ENCODE measurements around the gene VAV2.
A peak's percentile ranks its signal among the peaks of the same experiment; 100 is the strongest.

VAV2 gene

GRCh38 chr9:133807818-133808217 lies 184.3 kb downstream of the VAV2 start:
- intact Hi-C loops (cut with DNase I): no loop called here
- DNase-seq: no peak

DNA sequence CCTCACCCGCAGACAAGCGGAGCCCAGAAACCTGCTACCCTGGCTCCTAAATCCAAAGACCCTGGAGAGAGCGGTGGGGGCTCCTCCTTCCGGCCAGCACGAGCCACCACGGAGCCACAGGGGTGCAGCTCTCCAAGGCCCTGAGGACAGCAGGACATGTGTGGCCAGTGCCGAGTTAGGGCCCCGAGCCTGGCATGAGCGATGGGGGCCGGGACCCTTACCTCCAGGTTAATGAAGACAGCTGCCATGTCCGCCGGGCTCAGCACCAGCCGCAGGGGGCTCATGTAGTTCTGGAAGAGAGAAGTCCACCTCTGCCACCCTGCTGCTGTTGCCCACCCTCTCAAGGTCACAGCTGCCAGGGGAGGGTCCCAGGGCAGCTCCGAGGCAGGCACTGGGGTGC lies 185.1 kb downstream of the VAV2 start:
- intact Hi-C loops (cut with DNase I): no loop called here
- DNase-seq: no peak

- intact Hi-C loops (cut with DNase I): no loop called here
- DNase-seq: no peak
These were observed 185.5 kb downstream of the VAV2 start for GRCh38 chr9:133806623-133807010.

DNA sequence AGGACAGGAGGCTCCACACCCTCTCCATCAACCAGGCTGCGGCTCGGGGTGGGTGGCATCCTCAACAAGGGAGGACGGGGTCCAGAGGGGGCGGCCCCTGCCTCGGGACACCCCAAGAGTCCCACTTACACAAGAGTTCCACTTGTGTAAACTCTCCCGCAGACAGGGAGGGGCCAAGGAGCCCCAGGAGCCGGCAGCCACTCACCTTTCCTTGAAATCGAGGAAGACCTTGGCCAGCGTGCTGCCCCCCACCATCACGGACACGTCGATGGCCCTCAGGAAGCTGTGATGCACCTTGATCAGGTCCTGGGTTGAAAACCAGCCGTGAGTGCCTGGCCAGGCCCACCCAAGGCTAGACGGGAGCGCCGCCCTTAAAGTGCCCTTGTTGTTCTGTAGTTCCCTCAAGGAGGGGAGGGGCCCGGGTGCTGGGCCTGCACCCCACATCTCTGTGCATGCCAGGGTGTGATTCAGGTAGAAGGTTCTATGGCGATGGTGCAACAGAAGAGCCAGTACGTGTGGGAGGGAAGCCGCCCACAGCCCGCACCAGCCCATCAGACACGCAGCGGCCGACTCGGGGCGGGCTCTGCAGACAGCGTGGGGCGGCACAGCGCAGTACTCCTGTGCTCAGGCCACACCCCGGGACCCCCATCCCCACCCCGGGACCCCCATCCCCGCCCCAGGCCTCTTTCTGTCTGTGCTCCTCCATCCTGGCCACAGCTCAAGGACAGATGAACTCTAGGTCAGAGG lies 186.1 kb downstream of the VAV2 start:
- intact Hi-C loops (cut with DNase I): no loop called here
- DNase-seq: no peak

DNA sequence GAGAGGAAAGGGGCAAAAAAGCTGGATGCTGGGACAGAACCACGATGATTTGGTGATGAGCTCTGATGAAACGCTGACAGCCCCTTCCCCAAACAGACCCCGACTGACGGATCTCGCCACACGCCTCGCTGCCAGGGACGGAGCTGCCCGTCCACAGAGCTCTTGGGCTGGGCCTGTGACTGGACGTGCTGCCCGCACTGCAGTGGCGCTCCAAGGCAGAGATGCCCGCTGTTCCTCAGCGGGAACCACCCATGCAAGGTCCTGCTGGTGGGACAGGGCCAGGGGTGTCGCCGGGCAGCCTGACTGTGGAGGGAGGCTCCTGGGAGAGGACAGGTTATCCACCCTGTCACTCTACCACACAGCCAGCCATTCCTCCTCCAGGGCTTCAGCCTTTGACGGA lies 187.9 kb downstream of the VAV2 start:
- DNase-seq: no peak
- intact Hi-C loops (cut with DNase I): no loop called here

DNA sequence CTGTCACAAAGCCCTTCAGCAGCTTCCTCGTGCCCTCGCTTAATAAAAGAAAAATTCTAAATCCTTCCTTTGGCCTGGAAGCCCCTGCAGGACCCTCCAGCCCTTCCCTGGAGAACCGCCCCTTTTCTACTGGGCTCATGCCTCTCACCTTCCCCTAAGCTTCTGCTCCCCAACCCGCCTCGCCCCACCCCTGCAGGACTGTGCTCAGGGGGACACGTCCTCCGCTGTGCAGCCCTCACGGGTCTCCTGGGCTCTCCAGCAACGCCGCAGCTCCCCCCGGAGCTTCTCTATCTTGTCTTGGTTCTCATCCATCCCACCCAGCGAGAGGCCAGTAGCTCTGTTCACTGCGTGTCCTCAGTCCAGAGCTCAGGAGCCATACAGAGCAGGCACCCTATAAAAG lies 188.4 kb downstream of the VAV2 start:
- intact Hi-C loops (cut with DNase I): no loop called here
- no peak for DNase-seq

DNA sequence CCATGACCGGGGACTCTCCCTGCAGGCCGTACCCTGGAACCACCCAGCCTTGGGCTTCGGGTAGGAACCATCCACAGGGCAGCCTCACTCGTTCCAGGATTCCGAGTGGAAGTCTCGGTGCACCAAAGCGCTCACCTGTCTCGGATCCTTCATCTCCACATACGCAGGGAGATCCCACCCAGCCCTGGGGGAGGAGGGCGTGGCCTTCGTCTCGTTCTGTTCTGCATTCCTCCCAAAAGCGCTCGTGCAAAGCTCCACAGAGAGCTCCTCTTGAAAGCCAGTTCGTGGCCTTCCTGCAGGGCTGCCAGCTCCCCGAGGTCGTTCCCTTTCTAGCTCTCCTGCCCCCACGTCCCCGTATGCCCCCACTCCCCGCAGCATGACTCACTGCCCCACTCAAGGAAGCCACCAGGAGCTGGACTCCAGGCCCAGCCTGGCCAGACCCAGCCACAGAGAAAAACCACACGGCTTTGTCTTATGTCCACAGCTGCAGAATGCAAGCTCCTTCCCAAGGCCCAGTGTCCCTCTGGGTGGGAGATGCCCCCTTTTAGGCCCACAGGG lies 189.0 kb downstream of the VAV2 start:
- intact Hi-C loops (cut with DNase I): no loop called here
- peak in 14 of 42 donors; percentile 14 to 57 (median 34) for DNase-seq

DNA sequence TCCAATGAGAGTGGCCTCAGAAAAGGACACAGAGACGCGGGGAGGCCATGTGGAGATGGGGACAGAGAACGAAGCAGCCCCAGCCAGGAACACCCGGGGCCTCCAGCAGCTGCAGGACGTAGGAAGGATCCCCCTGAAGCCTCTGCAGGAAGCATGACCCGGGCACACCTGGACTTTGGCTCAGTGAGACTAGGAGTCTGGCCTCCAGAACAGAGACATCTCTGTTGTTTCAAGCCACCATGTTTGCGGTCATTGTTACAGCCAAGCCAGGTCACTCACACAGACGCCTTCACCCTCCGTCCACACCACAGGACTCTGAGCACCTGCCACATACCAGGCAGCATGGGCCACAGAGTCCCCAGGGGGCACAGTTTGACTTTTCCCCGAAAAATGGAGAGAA lies 190.4 kb downstream of the VAV2 start:
- intact Hi-C loops (cut with DNase I): no loop called here
- DNase-seq: no peak

DNA sequence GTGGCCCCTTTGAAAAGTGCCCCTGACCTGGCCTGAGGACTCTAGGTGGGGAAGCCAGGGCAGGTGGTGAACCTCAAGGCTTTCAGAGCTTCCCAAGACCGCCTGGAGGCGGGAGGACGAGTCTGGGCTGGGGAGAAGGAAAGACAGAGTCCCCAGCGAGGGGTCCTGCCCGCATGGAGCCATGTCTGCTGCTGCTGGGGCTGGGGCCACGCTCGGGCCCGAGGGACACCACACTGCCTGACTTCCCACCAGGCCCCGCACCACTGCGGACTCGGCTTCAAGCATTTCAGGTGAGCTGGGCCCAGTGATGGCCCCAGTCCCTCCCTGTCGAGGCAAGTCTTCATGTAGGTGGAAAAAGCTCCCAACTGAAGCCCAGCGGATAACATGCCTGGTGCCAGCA lies 191.9 kb downstream of the VAV2 start:
- no peak for DNase-seq
- intact Hi-C loops (cut with DNase I): no loop called here

- DNase-seq: no peak
- intact Hi-C loops (cut with DNase I): no loop called here
These were observed 192.4 kb downstream of the VAV2 start for GRCh38 chr9:133799716-133800115.

GRCh38 chr9:133799106-133799505 lies 193.0 kb downstream of the VAV2 start:
- intact Hi-C loops (cut with DNase I): no loop called here
- DNase-seq: no peak

- DNase-seq: no peak
- intact Hi-C loops (cut with DNase I): no loop called here
These were observed 194.0 kb downstream of the VAV2 start for GRCh38 chr9:133798160-133798559.

- no peak for DNase-seq
- intact Hi-C loops (cut with DNase I): no loop called here
These were observed 194.6 kb downstream of the VAV2 start for GRCh38 chr9:133797406-133798105.

DNA sequence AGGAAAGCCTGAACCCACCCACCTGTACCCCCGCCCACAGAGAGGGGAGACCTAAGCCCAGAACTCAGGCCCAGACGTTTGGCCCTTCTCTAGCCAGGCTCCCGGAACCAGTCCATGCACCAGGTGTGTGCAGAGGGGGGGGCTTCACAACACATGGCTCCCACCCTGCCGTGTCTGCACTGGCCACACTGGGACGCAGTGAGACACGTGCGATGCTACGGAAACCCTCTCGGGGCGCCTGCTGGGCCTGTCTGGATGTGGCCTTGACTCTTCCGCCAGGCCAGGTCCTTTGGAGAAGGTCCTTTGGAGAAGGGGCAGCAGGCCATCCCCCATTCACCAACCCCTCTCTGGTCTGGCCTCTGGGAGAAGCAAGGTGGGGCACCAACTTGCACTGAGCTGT lies 195.6 kb downstream of the VAV2 start:
- intact Hi-C loops (cut with DNase I): no loop called here
- no peak for DNase-seq

DNA sequence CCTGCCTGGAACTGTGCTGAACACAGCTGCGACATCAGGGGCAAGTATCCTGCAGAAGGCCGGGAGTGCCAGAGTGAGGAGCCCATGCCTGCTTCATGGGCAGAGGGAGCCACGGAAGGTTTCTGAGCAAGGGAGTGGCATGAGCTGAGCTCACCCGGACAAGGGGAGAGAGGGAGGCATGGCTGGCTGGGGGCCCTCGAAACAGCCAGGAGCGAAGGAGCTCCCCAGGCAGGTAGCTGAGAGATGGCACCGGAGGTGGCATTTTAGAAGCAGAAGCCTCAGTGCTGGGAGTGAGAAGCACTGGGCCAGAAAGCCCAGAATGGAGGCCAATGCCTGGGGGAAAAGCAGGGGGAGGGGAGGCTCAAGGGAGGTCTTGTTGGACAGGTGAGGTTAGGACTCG lies 197.1 kb downstream of the VAV2 start:
- intact Hi-C loops (cut with DNase I): no loop called here
- no peak for DNase-seq

DNA sequence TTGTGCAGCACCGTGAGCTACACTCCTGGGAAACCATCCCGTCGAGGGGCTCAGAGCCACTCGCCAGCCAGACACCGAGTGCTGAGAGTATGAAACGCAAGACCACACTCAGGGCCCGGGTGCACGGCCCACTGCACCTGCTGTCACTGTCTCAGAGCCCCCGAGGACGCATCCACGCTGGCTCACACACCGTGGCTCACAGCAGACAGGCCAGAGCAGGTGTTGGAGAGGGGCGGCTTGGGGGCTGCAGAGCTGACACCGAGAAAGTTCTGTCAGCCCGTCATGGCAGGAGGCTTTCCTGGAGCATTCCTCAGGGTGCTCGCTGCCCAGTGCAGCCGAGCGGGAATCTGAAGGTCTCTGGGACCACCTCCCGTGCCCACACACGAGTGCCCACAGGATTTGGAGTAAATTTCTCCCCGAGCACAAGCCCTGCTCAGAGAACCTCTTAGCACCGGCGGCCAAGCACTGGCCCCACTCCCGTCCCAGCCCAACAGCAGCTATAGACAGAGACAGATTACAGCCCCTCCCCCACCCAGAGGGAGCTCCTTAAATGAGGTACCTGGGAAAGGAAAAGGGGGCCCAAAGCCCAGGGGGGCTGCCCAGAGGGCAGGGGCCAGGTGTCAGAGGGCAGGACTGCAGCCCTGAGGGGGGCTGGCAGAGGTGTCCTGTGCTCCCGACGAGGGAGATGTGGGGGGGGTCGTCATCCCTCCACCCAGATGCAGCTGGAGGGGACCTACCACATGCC lies 197.9 kb downstream of the VAV2 start:
- intact Hi-C loops (cut with DNase I): no loop called here
- no peak for DNase-seq

DNA sequence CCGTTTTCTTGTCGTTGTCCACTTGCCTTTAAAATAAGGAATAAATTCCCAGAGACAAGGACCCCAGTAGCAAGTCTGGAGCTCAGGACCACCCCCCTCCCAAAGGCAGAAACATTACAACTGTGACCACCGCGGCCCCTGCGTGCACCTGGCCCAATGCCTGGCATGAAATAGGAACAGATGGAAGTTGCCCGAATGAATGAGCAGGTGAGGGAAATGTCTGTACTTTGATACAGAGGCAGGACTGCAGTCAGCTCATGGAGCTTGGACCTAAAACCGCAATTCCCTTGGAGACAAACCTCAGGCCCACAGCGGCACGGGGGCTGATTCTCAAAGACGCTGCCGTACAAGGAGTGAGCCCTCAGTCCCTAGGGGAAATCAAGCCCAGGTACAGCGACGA lies 198.7 kb downstream of the VAV2 start:
- no peak for DNase-seq
- intact Hi-C loops (cut with DNase I): loop anchor here (2.0 kb wide), 1 partner anchor 201 kb away; no protein-coding TSS in a partner anchor

DNA sequence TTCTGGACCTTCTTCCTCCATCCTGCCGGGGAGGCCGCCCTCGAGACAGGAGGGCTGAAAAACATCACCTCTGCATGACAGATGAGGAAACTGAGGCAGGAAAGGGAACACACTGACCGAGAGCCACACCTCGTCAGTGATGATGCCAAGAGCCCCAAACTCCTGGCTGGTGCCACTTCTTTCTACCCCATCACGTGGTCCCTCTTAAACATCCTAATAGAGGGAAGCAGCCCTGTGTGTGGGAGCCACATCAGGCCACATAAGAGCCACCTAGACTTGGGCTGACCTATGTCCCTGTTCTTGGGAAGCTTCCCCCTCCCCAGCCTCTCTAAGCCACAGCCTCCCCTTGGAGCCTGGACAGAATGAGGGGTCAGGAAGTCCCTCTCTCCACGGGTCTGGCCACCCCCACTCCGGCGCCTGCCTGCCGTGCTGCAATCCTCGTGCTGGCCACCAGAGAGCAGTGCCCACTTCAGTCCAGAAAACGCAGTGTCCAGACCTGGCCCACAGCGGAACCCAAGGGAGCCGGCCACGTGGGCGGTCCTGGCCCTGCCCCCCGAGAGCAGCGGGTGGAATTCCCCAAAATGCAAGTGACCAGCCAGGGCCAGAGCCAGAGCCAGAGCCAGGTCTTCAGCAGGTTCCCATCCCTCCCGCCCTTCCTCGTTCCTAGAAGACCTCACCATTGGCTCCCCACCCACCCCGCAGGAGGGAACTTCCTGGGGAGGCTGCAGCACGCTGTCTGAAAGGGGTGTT lies 199.2 kb downstream of the VAV2 start:
- peak; percentile 50 to 90 (median 78) for DNase-seq
- intact Hi-C loops (cut with DNase I): loop anchor here (2.0 kb wide), 1 partner anchor 202 kb away; no protein-coding TSS in a partner anchor
